Progenitor cell of endocrine pancreas (in vitro differentiated cells): Measurements from ENCODE around the gene USP49. TPM values are rescaled to one million over a fixed set of nuclear protein-coding genes. Genes with fewer than 3 reads are reported as not detected.

Experiments
- DNase-seq: peaks from one replicate; pipeline ENCODE4 v3.0.0; 2021; ENCODE audit warnings: low spot score; ENCODE audit not compliant: unreplicated experiment
- H3K27ac Mint-ChIP-seq: 2 replicates; pipeline ENCODE4 v1.8.0; 2021; ENCODE audit warnings: mild to moderate bottlenecking, moderate library complexity, mixed read lengths
- H3K27me3 Mint-ChIP-seq: 2 replicates; pipeline ENCODE4 v1.8.0; 2021; ENCODE audit warnings: mixed read lengths
- H3K36me3 Mint-ChIP-seq: 2 replicates; pipeline ENCODE4 v1.8.0; 2022; ENCODE audit warnings: mixed read lengths; ENCODE audit not compliant: insufficient read depth
- H3K4me1 Mint-ChIP-seq: 2 replicates; pipeline ENCODE4 v1.8.0; 2021; ENCODE audit warnings: low read depth, mixed read lengths
- H3K4me3 Mint-ChIP-seq: 2 replicates; pipeline ENCODE4 v1.8.0; 2021; ENCODE audit warnings: low read depth, mild to moderate bottlenecking, moderate library complexity, mixed read lengths
- H3K9me3 Mint-ChIP-seq: 2 replicates; pipeline ENCODE4 v1.8.0; 2021; ENCODE audit warnings: low read depth, mixed read lengths
- CTCF ChIP-seq: fragments of 200-600 bp; sonication (generic); IDR thresholded peaks from one replicate; pipeline ENCODE4 v1.5.0; 2021; ENCODE audit warnings: antibody characterized with exemption, mild to moderate bottlenecking; ENCODE audit not compliant: unreplicated experiment
- total RNA-seq: library from RNA; stranded (reverse); gene quantifications from 2 replicates; pipeline ENCODE4 v1.2.1, GENCODE V29; 2021

Gene USP49
- total RNA-seq, 1 donor from 2014 or later, result 19.4 TPM

GRCh38 chr6:41922154-41922553 is 27.0 kb upstream of the USP49 start:
- H3K9me3 Mint-ChIP-seq, result no peaks in the 10 kb centered on the region
- DNase-seq, result no peak
- peaks cover 23% of the 10 kb centered on the region for H3K4me1 Mint-ChIP-seq
- peak overlapping the region; percentile 98 for H3K4me3 Mint-ChIP-seq
- no peaks in the 10 kb centered on the region for H3K27me3 Mint-ChIP-seq
- H3K27ac Mint-ChIP-seq, result peak overlapping the region; percentile 100
- peaks cover 9% of the 10 kb centered on the region for H3K36me3 Mint-ChIP-seq
- no peak for TF ChIP-seq CTCF

GRCh38 chr6:41921712-41921998 is 26.5 kb upstream of the USP49 start:
- Mint-ChIP-seq H3K4me3 (peak overlapping the region; percentile 98), H3K4me1 (peaks cover 23% of the 10 kb centered on the region), H3K9me3 (no peaks in the 10 kb centered on the region), H3K27ac (peak overlapping the region; percentile 100), H3K27me3 (no peaks in the 10 kb centered on the region), H3K36me3 (peaks cover 9% of the 10 kb centered on the region)
- DNase-seq, result no peak
- no peak for TF ChIP-seq CTCF

DNA sequence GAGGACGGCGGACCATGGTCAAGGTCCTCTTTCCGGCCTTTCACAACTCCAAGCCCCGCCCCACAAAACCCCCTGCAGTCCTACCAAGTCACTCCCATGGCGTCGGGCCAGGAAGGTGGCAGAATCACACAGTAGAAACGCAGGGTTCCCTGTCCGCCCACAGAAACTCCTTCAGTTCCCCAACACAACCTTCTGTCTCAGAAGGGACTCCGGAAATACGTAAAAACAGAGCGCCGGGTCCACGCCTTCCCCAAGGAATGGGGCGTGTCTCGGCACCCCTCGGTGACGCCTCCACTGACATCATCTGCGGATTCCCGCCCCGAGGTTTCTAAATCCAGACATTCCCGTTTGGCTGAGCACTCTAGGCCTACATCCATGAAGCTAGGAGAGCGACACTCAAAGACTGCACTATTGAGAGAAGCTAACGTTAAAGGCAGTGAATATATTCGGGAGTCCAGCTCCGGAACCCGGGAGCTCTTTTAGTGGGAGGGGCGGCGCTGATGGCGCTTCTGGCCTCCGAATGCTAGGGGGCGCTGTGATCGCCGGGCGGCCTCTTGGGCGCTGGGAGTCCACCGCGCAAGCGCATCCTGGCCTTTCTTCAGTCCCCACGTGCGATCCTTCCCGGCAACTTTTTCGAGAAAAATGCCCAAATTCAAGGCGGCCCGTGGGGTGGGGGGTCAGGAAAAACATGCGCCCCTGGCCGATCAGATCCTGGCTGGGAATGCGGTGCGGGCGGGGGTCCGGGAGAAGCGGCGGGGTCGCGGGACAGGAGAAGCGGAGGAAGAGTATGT is 25.9 kb upstream of the USP49 start, which contains the start of the genes BYSL and MED20:
Gene BYSL (plus strand): TSS at position 579 of the 791 bp plus-strand sequence. CDS start 64 bp downstream, at position 643.
Gene MED20 (minus strand): TSS at position 219 of the 791 bp plus-strand sequence. CDS start 121 bp downstream, at position 98.
- no peaks in the 10 kb centered on the region for H3K9me3 Mint-ChIP-seq
- peak; percentile 93 for DNase-seq
- peak; percentile 97 for TF ChIP-seq CTCF
- peak within 1 kb of the TSS; percentile 100 for H3K27ac Mint-ChIP-seq
- peak within 1 kb of the TSS; percentile 98 for H3K4me3 Mint-ChIP-seq
- H3K36me3 Mint-ChIP-seq, result peaks cover 11% of the 10 kb centered on the region
- H3K27me3 Mint-ChIP-seq, result no peaks in the 10 kb centered on the region
- H3K4me1 Mint-ChIP-seq, result peaks cover 23% of the 10 kb centered on the region

- Mint-ChIP-seq H3K4me3 (no peak overlapping the region), H3K4me1 (peaks cover 12% of the 10 kb centered on the region), H3K27me3 (no peaks in the 10 kb centered on the region), H3K36me3 (peaks cover 4% of the 10 kb centered on the region), H3K9me3 (no peaks in the 10 kb centered on the region), H3K27ac (peak overlapping the region; percentile 56)
- no peak for TF ChIP-seq CTCF
- DNase-seq, result no peak
Measured at GRCh38 chr6:41917528-41917927, 22.4 kb upstream of the USP49 start.

GRCh38 chr6:41914869-41915530 is 19.8 kb upstream of the USP49 start:
- Mint-ChIP-seq H3K36me3 (peaks cover 7% of the 10 kb centered on the region), H3K4me1 (peaks cover 2% of the 10 kb centered on the region), H3K27ac (peak overlapping the region; percentile 41), H3K27me3 (no peaks in the 10 kb centered on the region), H3K9me3 (no peaks in the 10 kb centered on the region), H3K4me3 (no peak overlapping the region)
- no peak for TF ChIP-seq CTCF
- DNase-seq, result no peak
